GM12878 (cell line): ENCODE measurements around the gene RAB13.

Experiments
- CEBPB ChIP-seq, 2 experiments: fragments of 150-350 bp in 1 of 2; IDR thresholded peaks; 2 replicates each; pipeline ENCODE4 v1.6.1; 2012 to 2014; ENCODE audit warnings: low read depth in 2 of 2, low read length in 2 of 2, borderline replicate concordance in 1 of 2, inconsistent platforms in 1 of 2
- CTCF ChIP-seq, 3 experiments: IDR thresholded peaks in 2 of 3; conservative IDR thresholded peaks in 1 of 3; 2 replicates each; pipeline ENCODE4 v1.5.1; 2011; ENCODE audit warnings: low read depth in 3 of 3, low read length in 3 of 3, mild to moderate bottlenecking in 3 of 3, control low read depth in 2 of 3, moderate library complexity in 2 of 3, inconsistent platforms in 1 of 3, mixed read lengths in 1 of 3; ENCODE audit not compliant: control insufficient read depth in 2 of 3, insufficient read depth in 1 of 3; ENCODE audit errors: extremely low read depth in 1 of 3
- E4F1 ChIP-seq: fragments of 450-650 bp; IDR thresholded peaks from 2 replicates; pipeline ENCODE4 v1.6.1; 2018; ENCODE audit warnings: borderline replicate concordance, mild to moderate bottlenecking; ENCODE audit not compliant: partially characterized antibody
- FOXK2 ChIP-seq: fragments of 450-650 bp; IDR thresholded peaks from 2 replicates; pipeline ENCODE4 v1.6.1; 2017; ENCODE audit warnings: mild to moderate bottlenecking, moderate library complexity
- MAX ChIP-seq: IDR thresholded peaks from 2 replicates; pipeline ENCODE4 v1.6.1; 2012; ENCODE audit warnings: low read depth, low read length, improper control_type of control experiment
- RELA ChIP-seq: fragments of 450-650 bp; IDR thresholded peaks from 2 replicates; pipeline ENCODE4 v1.8.0; 2014; ENCODE audit warnings: borderline replicate concordance; ENCODE audit not compliant: partially characterized antibody
- TAF1 ChIP-seq: IDR thresholded peaks from 2 replicates; pipeline ENCODE4 v1.6.1; 2011; ENCODE audit warnings: mild to moderate bottlenecking, low read depth, low read length, borderline replicate concordance
- ZNF274 ChIP-seq: IDR thresholded peaks from one replicate; pipeline ENCODE4 v1.8.0; 2011; ENCODE audit not compliant: insufficient read length, insufficient read depth
- TF ChIP-seq, protein P1 (sequence below): IDR thresholded peaks from 2 replicates; pipeline ENCODE4 v1.6.1; 2011; ENCODE audit warnings: mild to moderate bottlenecking, low read depth, low read length, moderate library complexity; ENCODE audit not compliant: insufficient replicate concordance

- TF ChIP-seq CTCF (IDR thresholded peaks at IDR 0.05 in 2 of 3, conservative IDR thresholded peaks at IDR 0.05 in 1 of 3; ENCODE audit: control insufficient read depth in 2 of 3, extremely low read depth in 1 of 3, insufficient read depth in 1 of 3, low read depth in 3 of 3, low read length in 3 of 3), result no peak
- TF ChIP-seq CEBPB (IDR thresholded peaks at IDR 0.05; ENCODE audit: borderline replicate concordance in 1 of 2, low read depth in 2 of 2, low read length in 2 of 2), result no peak
- TF ChIP-seq FOXK2, result no peak
- TF ChIP-seq ZNF274, result no peak
- no peak for TF ChIP-seq E4F1
- no peak for TF ChIP-seq MAX
- TF ChIP-seq TAF1, result no peak
- no peak for TF ChIP-seq RELA
- TF ChIP-seq, protein P1, sequence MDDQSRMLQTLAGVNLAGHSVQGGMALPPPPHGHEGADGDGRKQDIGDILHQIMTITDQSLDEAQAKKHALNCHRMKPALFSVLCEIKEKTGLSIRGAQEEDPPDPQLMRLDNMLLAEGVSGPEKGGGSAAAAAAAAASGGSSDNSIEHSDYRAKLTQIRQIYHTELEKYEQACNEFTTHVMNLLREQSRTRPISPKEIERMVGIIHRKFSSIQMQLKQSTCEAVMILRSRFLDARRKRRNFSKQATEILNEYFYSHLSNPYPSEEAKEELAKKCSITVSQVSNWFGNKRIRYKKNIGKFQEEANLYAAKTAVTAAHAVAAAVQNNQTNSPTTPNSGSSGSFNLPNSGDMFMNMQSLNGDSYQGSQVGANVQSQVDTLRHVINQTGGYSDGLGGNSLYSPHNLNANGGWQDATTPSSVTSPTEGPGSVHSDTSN, result no peak
Measured at GRCh38 chr1:153958961-153959260, 27.2 kb downstream of the RAB13 start.
